GM23338 (cell line): ENCODE results near the gene RNF7. TPM values are rescaled to one million over a fixed set of nuclear protein-coding genes. Genes with fewer than 3 reads are reported as not detected.
"Not testable (repeated sequence)": the region's sequence is repeated elsewhere in the genome, so short reads cannot be mapped to it uniquely, and the experiment has no call there.

Source experiments
- ATAC-seq: fragments of 200-7000 bp; cut with Tn5 transposase; 3 replicates; pipeline ENCODE4 v1.9.1; 2020
- DNase-seq: peaks from one replicate; pipeline ENCODE4 v3.0.0-alpha.2; 2015; ENCODE audit warnings: low spot score
- H2AFZ ChIP-seq: fragments of 200-600 bp; sonication (generic); 2 replicates; pipeline ENCODE4 v1.8.0; 2016; ENCODE audit warnings: antibody characterized with exemption, mild to moderate bottlenecking, moderate library complexity
- H3F3A ChIP-seq: fragments of 200-600 bp; sonication (generic); replicated peaks from 2 replicates; pipeline ENCODE4 v1.8.0; 2017; ENCODE audit warnings: antibody characterized with exemption, mixed run types, low read depth
- H3K27ac ChIP-seq: fragments of 200-600 bp; sonication (generic); 2 replicates; pipeline ENCODE4 v1.6.1; 2016; ENCODE audit warnings: low read depth
- H3K27me3 ChIP-seq: fragments of 200-600 bp; sonication (generic); 2 replicates; pipeline ENCODE4 v1.8.0; 2016; ENCODE audit warnings: mild to moderate bottlenecking, mixed run types, moderate library complexity; ENCODE audit not compliant: insufficient read depth
- H3K36me3 ChIP-seq: fragments of 200-600 bp; sonication (generic); 2 replicates; pipeline ENCODE4 v1.8.0; 2016; ENCODE audit warnings: mild to moderate bottlenecking; ENCODE audit not compliant: insufficient read depth
- H3K4me1 ChIP-seq: fragments of 200-600 bp; sonication (generic); 2 replicates; pipeline ENCODE4 v1.8.0; 2016; ENCODE audit warnings: mild to moderate bottlenecking, moderate library complexity; ENCODE audit not compliant: insufficient read depth
- H3K4me2 ChIP-seq: fragments of 200-600 bp; sonication (generic); 2 replicates; pipeline ENCODE4 v1.7.1; 2017; ENCODE audit warnings: mixed run types
- H3K4me3 ChIP-seq: fragments of 200-600 bp; sonication (generic); 2 replicates; pipeline ENCODE4 v1.6.1; 2016; ENCODE audit warnings: mixed run types
- H3K79me2 ChIP-seq: fragments of 200-600 bp; sonication (generic); replicated peaks from 2 replicates; pipeline ENCODE4 v1.8.0; 2017; ENCODE audit warnings: mild to moderate bottlenecking; ENCODE audit not compliant: insufficient read depth
- H3K9me2 ChIP-seq: fragments of 200-600 bp; sonication (generic); 2 replicates; pipeline ENCODE4 v1.8.0; 2017; ENCODE audit not compliant: insufficient read depth
- H4K20me1 ChIP-seq: fragments of 200-600 bp; sonication (generic); replicated peaks from 2 replicates; pipeline ENCODE4 v1.8.0; 2017; ENCODE audit warnings: mild to moderate bottlenecking; ENCODE audit not compliant: insufficient read depth
- H3K27ac Mint-ChIP-seq: 2 replicates; pipeline ENCODE4 v1.8.0; 2020; ENCODE audit warnings: inconsistent platforms, mild to moderate bottlenecking, moderate library complexity, mixed read lengths
- H3K27me3 Mint-ChIP-seq: 3 replicates; pipeline ENCODE4 v1.8.0; 2022; ENCODE audit warnings: low read depth, mild to moderate bottlenecking, moderate library complexity, mixed read lengths, inconsistent platforms; ENCODE audit not compliant: insufficient read depth, poor library complexity
- H3K36me3 Mint-ChIP-seq: 3 replicates; pipeline ENCODE4 v1.8.0; 2021; ENCODE audit warnings: low read depth, mild to moderate bottlenecking, inconsistent platforms, moderate library complexity, mixed read lengths
- H3K4me1 Mint-ChIP-seq: 3 replicates; pipeline ENCODE4 v1.8.0; 2020; ENCODE audit warnings: mild to moderate bottlenecking, inconsistent platforms, mixed read lengths
- H3K4me3 Mint-ChIP-seq: 3 replicates; pipeline ENCODE4 v1.8.0; 2021; ENCODE audit warnings: moderate library complexity, mild to moderate bottlenecking, inconsistent platforms, mixed read lengths
- H3K9me3 Mint-ChIP-seq: 3 replicates; pipeline ENCODE4 v1.8.0; 2020; ENCODE audit warnings: moderate library complexity, mild to moderate bottlenecking, inconsistent platforms, mixed read lengths
- CREB1 ChIP-seq: fragments of 250-450 bp; sonication (Bioruptor Pico); IDR thresholded peaks from 2 replicates; pipeline ENCODE4 v1.5.0; 2020; ENCODE audit warnings: low read depth, mild to moderate bottlenecking, moderate library complexity
- ETS1 ChIP-seq: IDR thresholded peaks from 2 replicates; pipeline ENCODE4 v1.6.1; 2016; ENCODE audit warnings: antibody characterized with exemption
- EZH2phosphoT487 ChIP-seq: fragments of 200-600 bp; sonication (generic); IDR thresholded peaks from one replicate; pipeline ENCODE4 v1.8.1; 2018; ENCODE audit warnings: antibody characterized with exemption; ENCODE audit not compliant: unreplicated experiment
- JUNB ChIP-seq: IDR thresholded peaks from one replicate; pipeline ENCODE4 v1.6.1; 2016; ENCODE audit warnings: antibody characterized with exemption; ENCODE audit not compliant: unreplicated experiment
- NANOG ChIP-seq: IDR thresholded peaks from 2 replicates; pipeline ENCODE4 v1.6.1; 2016; ENCODE audit warnings: antibody characterized with exemption, borderline replicate concordance
- ZNF114 ChIP-seq: fragments of 250-450 bp; sonication (Bioruptor Pico); IDR thresholded peaks from 2 replicates; pipeline ENCODE4 v1.5.0; 2020; ENCODE audit warnings: mild to moderate bottlenecking, moderate library complexity
- ZNF331 ChIP-seq: fragments of 250-450 bp; sonication (Bioruptor Pico); IDR thresholded peaks from 2 replicates; pipeline ENCODE4 v1.5.0; 2020; ENCODE audit warnings: low read depth, mild to moderate bottlenecking, moderate library complexity
- polyA plus RNA-seq: library from polyadenylated mRNA; unstranded; fragments of >200 nt; fragmentation: Nextera tagmentation; extraction: Ambion mirVana; gene quantifications from 2 replicates; pipeline ENCODE4 v1.2.1, GENCODE V29; 2016
- total RNA-seq: library from RNA; depleted of rRNA; stranded (reverse); fragments of >200 nt; shearing (Covaris generic); gene quantifications from 2 replicates; pipeline ENCODE4 v1.2.3, GENCODE V29; 2014
- TF ChIP-seq, protein P1 (sequence below), 2 experiments: fragments of 200-600 bp in 1 of 2; sonication (generic) in 1 of 2; conservative IDR thresholded peaks; 2 replicates each; pipeline versions ENCODE4 v1.5.1 to v1.6.1; 2016 to 2017; ENCODE audit warnings: antibody characterized with exemption in 2 of 2, low read depth in 2 of 2, mild to moderate bottlenecking in 2 of 2, moderate library complexity in 1 of 2
- TF ChIP-seq, protein P2 (sequence below): IDR thresholded peaks from one replicate; pipeline ENCODE4 v1.6.1; 2018; ENCODE audit warnings: antibody characterized with exemption; ENCODE audit not compliant: unreplicated experiment

RNF7 gene
- total and polyA plus RNA-seq, 2 experiments from 2014 or later = 156 to 254 TPM

- not testable (repeated sequence) for H3K27me3 Mint-ChIP-seq, H3K36me3 Mint-ChIP-seq
These were observed 46.6 kb upstream of the RNF7 start for GRCh38 chr3:141691471-141691870.

GRCh38 chr3:141692973-141693372 is 45.1 kb upstream of the RNF7 start:
- H2AFZ ChIP-seq, H3K4me3 Mint-ChIP-seq, H3K27ac ChIP-seq, H3K9me3 Mint-ChIP-seq, H3K4me1 Mint-ChIP-seq, H3K4me3 ChIP-seq, H3K36me3 Mint-ChIP-seq, H3F3A ChIP-seq, H3K4me1 ChIP-seq, H3K79me2 ChIP-seq, H3K9me2 ChIP-seq, H3K27me3 ChIP-seq, H3K4me2 ChIP-seq, DNase-seq, H3K27me3 Mint-ChIP-seq, H3K36me3 ChIP-seq, H4K20me1 ChIP-seq, H3K27ac Mint-ChIP-seq, ATAC-seq: not testable (repeated sequence)

More at GRCh38 chr3:141691471-141691870, 46.6 kb upstream of the RNF7 start:
- not testable (repeated sequence) for ATAC-seq, H3K9me3 Mint-ChIP-seq, H3F3A ChIP-seq, H3K4me3 Mint-ChIP-seq, H3K4me2 ChIP-seq, H3K9me2 ChIP-seq, H3K36me3 ChIP-seq, H4K20me1 ChIP-seq, H3K79me2 ChIP-seq, H3K27me3 ChIP-seq, H3K4me1 Mint-ChIP-seq, H2AFZ ChIP-seq, DNase-seq, H3K27ac Mint-ChIP-seq, H3K4me3 ChIP-seq, H3K27ac ChIP-seq, H3K4me1 ChIP-seq

DNA sequence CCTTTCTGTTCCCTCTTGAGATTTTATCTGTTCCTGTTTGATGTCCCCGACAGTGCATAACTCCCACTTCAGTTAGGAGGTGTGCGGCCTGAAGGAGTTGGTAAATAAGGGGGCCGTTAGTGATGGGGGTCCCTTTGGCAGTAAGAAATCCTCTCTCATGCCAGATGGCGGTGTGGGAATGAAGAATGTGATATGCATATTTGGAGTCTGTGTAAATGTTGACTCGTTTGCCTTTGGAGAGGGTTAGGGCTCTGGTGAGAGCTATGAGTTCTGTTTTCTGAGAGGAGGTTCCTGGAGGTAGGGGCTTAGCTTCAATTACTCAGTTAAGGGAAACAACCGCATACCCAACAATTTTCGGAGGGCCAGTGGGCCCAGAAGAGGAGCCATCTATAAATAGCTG is 38.8 kb upstream of the RNF7 start:
- DNase-seq (no peak), ATAC-seq (no peak)
- Mint-ChIP-seq H3K27me3 (no peaks in the 10 kb centered on the region), H3K36me3 (no peaks in the 10 kb centered on the region), H3K27ac (no peak overlapping the region), H3K9me3 (no peaks in the 10 kb centered on the region), H3K4me3 (no peak overlapping the region), H3K4me1 (peaks cover 4% of the 10 kb centered on the region; the same call in 2 of the 3 replicates)
- H3K27ac ChIP-seq = no peak overlapping the region
- TF ChIP-seq CREB1 (CRISPR knock-in tag) = no peak
- H2AFZ ChIP-seq = no peak overlapping the region; the same call in 1 of the 2 replicates
- peaks cover 2% of the 10 kb centered on the region; the same call in 1 of the 2 replicates for H3K4me1 ChIP-seq
- no peaks in the 10 kb centered on the region for H3F3A ChIP-seq
- H3K27me3 ChIP-seq = no peaks in the 10 kb centered on the region
- H3K4me2 ChIP-seq = no peak overlapping the region
- no peaks in the 10 kb centered on the region for H3K36me3 ChIP-seq
- H3K9me2 ChIP-seq = no peaks in the 10 kb centered on the region
- no peak overlapping the region for H3K4me3 ChIP-seq
- no peaks in the 10 kb centered on the region for H4K20me1 ChIP-seq
- H3K79me2 ChIP-seq = no peaks in the 10 kb centered on the region

- ATAC-seq (no peak), DNase-seq (no peak)
- Histone ChIP-seq H3F3A (no peaks in the 10 kb centered on the region), H3K4me3 (no peak overlapping the region), H3K4me2 (no peak overlapping the region), H3K79me2 (no peaks in the 10 kb centered on the region), H2AFZ (no peak overlapping the region), H3K27me3 (no peaks in the 10 kb centered on the region), H3K4me1 (peaks cover 2% of the 10 kb centered on the region; the same call in 1 of the 2 replicates), H3K9me2 (no peaks in the 10 kb centered on the region), H4K20me1 (no peaks in the 10 kb centered on the region), H3K27ac (no peak overlapping the region), H3K36me3 (no peaks in the 10 kb centered on the region)
- Mint-ChIP-seq H3K4me3 (no peak overlapping the region), H3K27me3 (no peaks in the 10 kb centered on the region), H3K36me3 (no peaks in the 10 kb centered on the region), H3K9me3 (no peaks in the 10 kb centered on the region), H3K4me1 (peaks cover 4% of the 10 kb centered on the region; the same call in 2 of the 3 replicates), H3K27ac (no peak overlapping the region)
- TF ChIP-seq ZNF114 (CRISPR knock-in tag) (no peak), ETS1 (no peak), CREB1 (CRISPR knock-in tag) (no peak), ZNF331 (CRISPR knock-in tag) (no peak), NANOG (no peak), JUNB (no peak), EZH2phosphoT487 (no peak)
- TF ChIP-seq, protein P1, sequence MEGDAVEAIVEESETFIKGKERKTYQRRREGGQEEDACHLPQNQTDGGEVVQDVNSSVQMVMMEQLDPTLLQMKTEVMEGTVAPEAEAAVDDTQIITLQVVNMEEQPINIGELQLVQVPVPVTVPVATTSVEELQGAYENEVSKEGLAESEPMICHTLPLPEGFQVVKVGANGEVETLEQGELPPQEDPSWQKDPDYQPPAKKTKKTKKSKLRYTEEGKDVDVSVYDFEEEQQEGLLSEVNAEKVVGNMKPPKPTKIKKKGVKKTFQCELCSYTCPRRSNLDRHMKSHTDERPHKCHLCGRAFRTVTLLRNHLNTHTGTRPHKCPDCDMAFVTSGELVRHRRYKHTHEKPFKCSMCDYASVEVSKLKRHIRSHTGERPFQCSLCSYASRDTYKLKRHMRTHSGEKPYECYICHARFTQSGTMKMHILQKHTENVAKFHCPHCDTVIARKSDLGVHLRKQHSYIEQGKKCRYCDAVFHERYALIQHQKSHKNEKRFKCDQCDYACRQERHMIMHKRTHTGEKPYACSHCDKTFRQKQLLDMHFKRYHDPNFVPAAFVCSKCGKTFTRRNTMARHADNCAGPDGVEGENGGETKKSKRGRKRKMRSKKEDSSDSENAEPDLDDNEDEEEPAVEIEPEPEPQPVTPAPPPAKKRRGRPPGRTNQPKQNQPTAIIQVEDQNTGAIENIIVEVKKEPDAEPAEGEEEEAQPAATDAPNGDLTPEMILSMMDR (conservative IDR thresholded peaks at IDR 0.05; ENCODE audit: low read depth in 2 of 2) = no peak
- TF ChIP-seq, protein P2, sequence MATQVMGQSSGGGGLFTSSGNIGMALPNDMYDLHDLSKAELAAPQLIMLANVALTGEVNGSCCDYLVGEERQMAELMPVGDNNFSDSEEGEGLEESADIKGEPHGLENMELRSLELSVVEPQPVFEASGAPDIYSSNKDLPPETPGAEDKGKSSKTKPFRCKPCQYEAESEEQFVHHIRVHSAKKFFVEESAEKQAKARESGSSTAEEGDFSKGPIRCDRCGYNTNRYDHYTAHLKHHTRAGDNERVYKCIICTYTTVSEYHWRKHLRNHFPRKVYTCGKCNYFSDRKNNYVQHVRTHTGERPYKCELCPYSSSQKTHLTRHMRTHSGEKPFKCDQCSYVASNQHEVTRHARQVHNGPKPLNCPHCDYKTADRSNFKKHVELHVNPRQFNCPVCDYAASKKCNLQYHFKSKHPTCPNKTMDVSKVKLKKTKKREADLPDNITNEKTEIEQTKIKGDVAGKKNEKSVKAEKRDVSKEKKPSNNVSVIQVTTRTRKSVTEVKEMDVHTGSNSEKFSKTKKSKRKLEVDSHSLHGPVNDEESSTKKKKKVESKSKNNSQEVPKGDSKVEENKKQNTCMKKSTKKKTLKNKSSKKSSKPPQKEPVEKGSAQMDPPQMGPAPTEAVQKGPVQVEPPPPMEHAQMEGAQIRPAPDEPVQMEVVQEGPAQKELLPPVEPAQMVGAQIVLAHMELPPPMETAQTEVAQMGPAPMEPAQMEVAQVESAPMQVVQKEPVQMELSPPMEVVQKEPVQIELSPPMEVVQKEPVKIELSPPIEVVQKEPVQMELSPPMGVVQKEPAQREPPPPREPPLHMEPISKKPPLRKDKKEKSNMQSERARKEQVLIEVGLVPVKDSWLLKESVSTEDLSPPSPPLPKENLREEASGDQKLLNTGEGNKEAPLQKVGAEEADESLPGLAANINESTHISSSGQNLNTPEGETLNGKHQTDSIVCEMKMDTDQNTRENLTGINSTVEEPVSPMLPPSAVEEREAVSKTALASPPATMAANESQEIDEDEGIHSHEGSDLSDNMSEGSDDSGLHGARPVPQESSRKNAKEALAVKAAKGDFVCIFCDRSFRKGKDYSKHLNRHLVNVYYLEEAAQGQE = no peak
These were observed 38.2 kb upstream of the RNF7 start for GRCh38 chr3:141699897-141700296.
